Thyroid gland (tissue), 4 donors: ENCODE measurements around the gene C12orf56.

Source experiments
- CTCF ChIP-seq, 6 experiments: fragments of 200-600 bp in 3 of 6; fragments of 450-650 bp in 3 of 6; sonication (generic) in 3 of 6; IDR thresholded peaks; one replicate each; pipeline ENCODE4 v1.5.1; 2016 to 2019; ENCODE audit warnings: antibody characterized with exemption in 6 of 6, mild to moderate bottlenecking in 2 of 6, inconsistent platforms in 1 of 6, moderate library complexity in 1 of 6
- POLR2A ChIP-seq, 2 donors: fragments of 450-650 bp; IDR thresholded peaks; one replicate each; pipeline ENCODE4 v1.6.1; 2017; ENCODE audit warnings: antibody characterized with exemption in 2 of 2, mild to moderate bottlenecking in 2 of 2, moderate library complexity in 1 of 2

- TF ChIP-seq CTCF (IDR thresholded peaks at IDR 0.05) (no peak), POLR2A (IDR thresholded peaks at IDR 0.05) (no peak)
Measured at GRCh38 chr12:64243809-64244208, 146.7 kb downstream of the C12orf56 start.
